Upper lobe of left lung (tissue), 6 donors: ENCODE measurements around the gene FERMT1. TPM values are rescaled to one million over a fixed set of nuclear protein-coding genes. Genes with fewer than 3 reads are reported as not detected.
A peak's percentile ranks its signal among the peaks of the same experiment; 100 is the strongest.
"Not testable (repeated sequence)": the region's sequence is repeated elsewhere in the genome, so short reads cannot be mapped to it uniquely, and the experiment has no call there.

Source experiments
- ATAC-seq, 2 donors: fragments of 200-7000 bp; cut with Tn5 transposase; one replicate each; pipeline ENCODE4 v1.9.1; 2022; ENCODE audit warnings: mild to moderate bottlenecking in 2 of 2, moderate library complexity in 2 of 2; ENCODE audit not compliant: low FRiP score in 2 of 2
- DNase-seq, 2 donors: peaks; one replicate each; pipeline ENCODE4 v3.0.0-alpha.2; 2019 to 2020
- H3K27ac ChIP-seq, 4 donors: fragments of 200-600 bp; sonication (generic); one replicate each; pipeline ENCODE4 v1.5.1; 2016 to 2019
- H3K27me3 ChIP-seq, 4 donors: fragments of 200-600 bp; sonication (generic); one replicate each; pipeline ENCODE4 v1.5.1; 2017 to 2019
- H3K36me3 ChIP-seq, 4 donors: fragments of 200-600 bp; sonication (generic); one replicate each; pipeline ENCODE4 v1.5.1; 2016 to 2019
- H3K4me1 ChIP-seq, 4 donors: fragments of 200-600 bp; sonication (generic); one replicate each; pipeline ENCODE4 v1.5.1; 2018 to 2019
- H3K4me3 ChIP-seq, 4 donors: fragments of 200-600 bp; sonication (generic); one replicate each; pipeline ENCODE4 v1.5.1; 2017 to 2019; ENCODE audit warnings: mild to moderate bottlenecking in 2 of 4, moderate library complexity in 1 of 4
- H3K9me3 ChIP-seq, 4 donors: fragments of 200-600 bp; sonication (generic); one replicate each; pipeline ENCODE4 v1.5.1; 2018 to 2019
- EP300 ChIP-seq, 4 donors: sonication (generic); formaldehyde crosslinking; IDR thresholded peaks; one replicate each; pipeline ENCODE4 v1.5.1; 2017; ENCODE audit warnings: antibody characterized with exemption in 4 of 4, control low read depth in 2 of 4
- POLR2A ChIP-seq, 4 donors: fragments of 450-650 bp; IDR thresholded peaks; one replicate each; pipeline ENCODE4 v1.5.1; 2016 to 2017; ENCODE audit warnings: antibody characterized with exemption in 4 of 4, mild to moderate bottlenecking in 2 of 4
- POLR2AphosphoS5 ChIP-seq, 2 donors: sonication (generic); formaldehyde crosslinking; IDR thresholded peaks; one replicate each; pipeline ENCODE4 v1.5.1; 2017; ENCODE audit warnings: antibody characterized with exemption in 2 of 2
- WGBS, 2 donors: methylation state at CpG; one replicate each; pipeline ENCODE4 v1.1.5; 2017 to 2018; 5-methylcytosine and 5-hydroxymethylcytosine counted together
- total RNA-seq, 6 donors: library from RNA; depleted of rRNA in 4 of 6; stranded (reverse); fragments of >200 nt in 4 of 6; gene quantifications; one replicate each; pipeline versions ENCODE4 v1.1.0 to v1.2.1, GENCODE V29; 2016 to 2021
- TF ChIP-seq, protein P1 (sequence below), 6 experiments: fragments of 450-650 bp in 4 of 6; fragments of 200-600 bp in 2 of 6; sonication (generic) in 2 of 6; IDR thresholded peaks; one replicate each; pipeline ENCODE4 v1.5.1; 2016 to 2019; ENCODE audit warnings: antibody characterized with exemption in 6 of 6
- donor health status: DM: no; HTN: no; CAD: no; lungs with moderate emphysema.
- donor health status: DM: no; HTN: yes; CAD: no; lungs with severe emphysema.

Gene FERMT1
- total RNA-seq, 6 donors from 2014 or later, result 0.44 to 1.5 (median 0.87) TPM

DNA sequence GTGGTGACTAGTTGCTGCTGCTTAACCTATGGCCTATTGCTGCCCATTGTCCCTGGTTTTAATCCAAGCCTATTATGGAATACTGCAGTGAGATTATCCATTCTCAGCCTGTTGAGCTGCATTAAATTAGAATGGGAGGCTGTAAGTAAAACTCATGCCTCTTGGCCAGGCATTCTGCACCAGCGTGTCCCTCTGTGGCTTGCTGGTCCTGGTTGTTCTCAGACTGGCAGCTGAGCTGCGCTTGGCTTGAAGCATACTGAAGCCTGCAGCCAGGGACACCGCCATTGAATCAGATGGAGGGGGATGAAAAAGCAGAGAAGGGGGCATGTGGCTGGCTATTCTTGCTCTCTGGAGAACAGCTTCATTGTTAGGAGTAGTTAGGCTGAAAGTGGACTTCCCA, 84.6 kb downstream of the FERMT1 start:
- ATAC-seq, result no peak
- Histone ChIP-seq H3K4me3 (no peak overlapping the region), H3K27ac (no peak overlapping the region), H3K36me3 (peaks cover 0 to 91% (median 63%) of the 10 kb centered on the region in 4 donors), H3K27me3 (no peaks in the 10 kb centered on the region), H3K9me3 (no peaks in the 10 kb centered on the region), H3K4me1 (peaks cover 3 to 13% (median 6%) of the 10 kb centered on the region in 4 donors)
- TF ChIP-seq POLR2A (IDR thresholded peaks at IDR 0.05), result no peak
- TF ChIP-seq EP300 (IDR thresholded peaks at IDR 0.05), result no peak
- TF ChIP-seq POLR2AphosphoS5 (IDR thresholded peaks at IDR 0.05), result no peak
- TF ChIP-seq, protein P1, sequence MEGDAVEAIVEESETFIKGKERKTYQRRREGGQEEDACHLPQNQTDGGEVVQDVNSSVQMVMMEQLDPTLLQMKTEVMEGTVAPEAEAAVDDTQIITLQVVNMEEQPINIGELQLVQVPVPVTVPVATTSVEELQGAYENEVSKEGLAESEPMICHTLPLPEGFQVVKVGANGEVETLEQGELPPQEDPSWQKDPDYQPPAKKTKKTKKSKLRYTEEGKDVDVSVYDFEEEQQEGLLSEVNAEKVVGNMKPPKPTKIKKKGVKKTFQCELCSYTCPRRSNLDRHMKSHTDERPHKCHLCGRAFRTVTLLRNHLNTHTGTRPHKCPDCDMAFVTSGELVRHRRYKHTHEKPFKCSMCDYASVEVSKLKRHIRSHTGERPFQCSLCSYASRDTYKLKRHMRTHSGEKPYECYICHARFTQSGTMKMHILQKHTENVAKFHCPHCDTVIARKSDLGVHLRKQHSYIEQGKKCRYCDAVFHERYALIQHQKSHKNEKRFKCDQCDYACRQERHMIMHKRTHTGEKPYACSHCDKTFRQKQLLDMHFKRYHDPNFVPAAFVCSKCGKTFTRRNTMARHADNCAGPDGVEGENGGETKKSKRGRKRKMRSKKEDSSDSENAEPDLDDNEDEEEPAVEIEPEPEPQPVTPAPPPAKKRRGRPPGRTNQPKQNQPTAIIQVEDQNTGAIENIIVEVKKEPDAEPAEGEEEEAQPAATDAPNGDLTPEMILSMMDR (IDR thresholded peaks at IDR 0.05), result no peak
- DNase-seq, result no peak
- 95 to 100% methylated on average over 2 to 3 of the region's 3 CpGs for WGBS, 2 donors

DNA sequence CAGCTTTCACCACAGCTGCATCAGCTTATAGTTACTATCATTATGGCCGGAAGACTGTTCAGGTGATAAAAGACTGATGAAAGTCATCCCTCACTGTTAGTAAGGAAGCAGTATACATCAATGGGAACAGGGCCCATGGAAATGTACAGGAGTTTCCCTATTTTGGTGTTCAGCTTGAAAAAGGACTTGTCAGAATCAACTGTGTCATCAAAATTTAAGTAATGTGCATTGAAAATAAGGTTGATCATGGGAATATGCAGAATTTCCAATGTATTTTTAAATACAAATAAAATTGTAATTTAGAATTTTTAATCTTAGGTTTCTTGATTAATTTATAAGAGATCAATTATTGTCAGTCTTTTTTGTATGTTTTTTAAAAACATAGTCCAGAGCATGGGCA, 85.7 kb downstream of the FERMT1 start:
- DNase-seq (no peak), ATAC-seq (no peak)
- Histone ChIP-seq H3K27me3 (no peaks in the 10 kb centered on the region), H3K36me3 (peaks cover 0 to 92% (median 65%) of the 10 kb centered on the region in 4 donors), H3K4me3 (no peak overlapping the region), H3K27ac (no peak overlapping the region), H3K9me3 (no peaks in the 10 kb centered on the region), H3K4me1 (peaks cover 3 to 15% (median 6%) of the 10 kb centered on the region in 4 donors)
- no peak for TF ChIP-seq POLR2A (IDR thresholded peaks at IDR 0.05)
- TF ChIP-seq, protein P1 (IDR thresholded peaks at IDR 0.05), result no peak
- no peak for TF ChIP-seq EP300 (IDR thresholded peaks at IDR 0.05)
- TF ChIP-seq POLR2AphosphoS5 (IDR thresholded peaks at IDR 0.05), result no peak
- WGBS, 2 donors, result 95 to 100% methylated on average over 1 of the region's 1 CpG

DNA sequence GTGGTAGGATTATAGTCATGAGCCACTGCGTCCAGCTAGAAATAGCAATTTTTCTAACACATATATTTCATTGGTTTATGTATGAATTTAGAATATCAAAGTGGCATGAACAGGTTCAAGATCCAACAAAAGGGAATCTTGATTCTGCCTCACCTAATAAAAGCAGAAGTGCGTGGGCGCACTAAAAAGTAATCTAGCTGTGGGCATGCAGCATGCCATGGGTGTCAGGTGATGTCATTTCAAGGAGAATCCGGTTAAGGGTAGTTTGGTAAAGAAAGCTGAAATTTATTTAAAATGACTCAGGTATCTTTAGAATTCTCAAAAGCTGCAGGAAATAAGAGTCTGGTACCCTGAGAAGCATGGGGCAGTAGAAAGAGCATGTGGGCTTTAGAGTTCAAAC, 86.6 kb downstream of the FERMT1 start:
- H3K36me3 ChIP-seq, result peaks cover 0 to 83% (median 56%) of the 10 kb centered on the region in 4 donors
- DNase-seq, result no peak
- H3K4me3 ChIP-seq, result no peak overlapping the region
- H3K27me3 ChIP-seq, result no peaks in the 10 kb centered on the region
- TF ChIP-seq, protein P1 (IDR thresholded peaks at IDR 0.05), result no peak
- no peak for TF ChIP-seq EP300 (IDR thresholded peaks at IDR 0.05)
- TF ChIP-seq POLR2AphosphoS5 (IDR thresholded peaks at IDR 0.05), result no peak
- TF ChIP-seq POLR2A (IDR thresholded peaks at IDR 0.05), result no peak
- H3K9me3 ChIP-seq, result no peaks in the 10 kb centered on the region
- H3K4me1 ChIP-seq, result peaks cover 5 to 15% (median 7%) of the 10 kb centered on the region in 4 donors
- no peak overlapping the region for H3K27ac ChIP-seq
- WGBS, 2 donors, result 97 to 98% methylated on average over 4 of the region's 4 CpGs
- ATAC-seq, result no peak

GRCh38 chr20:6034134-6034969, 88.5 kb downstream of the FERMT1 start:
- H3K9me3 ChIP-seq, result no peaks in the 10 kb centered on the region
- H3K27me3 ChIP-seq, result no peaks in the 10 kb centered on the region
- DNase-seq (no peak), ATAC-seq (no peak)
- WGBS, 2 donors, result 27 to 39% methylated on average over 2 of the region's 2 CpGs
- H3K27ac ChIP-seq, result peak overlapping the region in 1 of 4 donors; percentile 23
- peaks cover 0 to 65% (median 42%) of the 10 kb centered on the region in 4 donors for H3K36me3 ChIP-seq
- TF ChIP-seq POLR2A (IDR thresholded peaks at IDR 0.05) (no peak), EP300 (IDR thresholded peaks at IDR 0.05) (no peak), POLR2AphosphoS5 (IDR thresholded peaks at IDR 0.05) (no peak)
- TF ChIP-seq, protein P1 (IDR thresholded peaks at IDR 0.05), result no peak
- H3K4me3 ChIP-seq, result no peak overlapping the region
- peaks cover 5 to 15% (median 7%) of the 10 kb centered on the region in 4 donors for H3K4me1 ChIP-seq

DNA sequence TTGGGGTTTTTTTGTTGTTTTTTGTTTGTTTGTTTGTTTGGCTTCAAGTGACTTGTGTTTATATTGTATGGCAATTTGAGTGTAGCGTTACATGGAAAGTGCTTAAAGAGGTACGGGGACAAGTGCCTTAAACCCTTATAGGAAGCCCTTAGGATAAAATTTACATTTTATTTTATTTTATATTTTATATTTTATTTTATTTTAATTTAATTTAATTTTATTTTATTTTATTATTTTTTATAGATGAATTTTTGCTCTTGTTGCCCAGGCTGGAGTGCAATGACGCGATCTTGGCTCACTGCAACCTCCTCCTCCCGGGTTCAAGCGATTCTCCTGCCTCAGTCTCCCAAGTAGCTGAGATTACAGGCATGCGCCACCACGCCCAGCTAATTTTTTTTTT, 89.9 kb downstream of the FERMT1 start:
- not testable (repeated sequence) for H3K4me3 ChIP-seq, ATAC-seq, H3K27ac ChIP-seq, H3K9me3 ChIP-seq, DNase-seq, H3K27me3 ChIP-seq
- Histone ChIP-seq H3K36me3 (peaks cover 0 to 50% (median 32%) of the 10 kb centered on the region in 4 donors), H3K4me1 (peaks cover 5 to 15% (median 7%) of the 10 kb centered on the region in 4 donors)
- 98 to 100% methylated on average over 8 of the region's 8 CpGs for WGBS, 2 donors
